Raji (cell line): ENCODE measurements around the gene EID2.
A peak's percentile ranks its signal among the peaks of the same experiment; 100 is the strongest.

Experiments used
- POLR2A ChIP-seq: IDR thresholded peaks from 2 replicates; pipeline ENCODE4 v1.6.1; 2011; ENCODE audit warnings: low read depth, low read length, control low read depth; ENCODE audit not compliant: insufficient read depth

Gene EID2

DNA sequence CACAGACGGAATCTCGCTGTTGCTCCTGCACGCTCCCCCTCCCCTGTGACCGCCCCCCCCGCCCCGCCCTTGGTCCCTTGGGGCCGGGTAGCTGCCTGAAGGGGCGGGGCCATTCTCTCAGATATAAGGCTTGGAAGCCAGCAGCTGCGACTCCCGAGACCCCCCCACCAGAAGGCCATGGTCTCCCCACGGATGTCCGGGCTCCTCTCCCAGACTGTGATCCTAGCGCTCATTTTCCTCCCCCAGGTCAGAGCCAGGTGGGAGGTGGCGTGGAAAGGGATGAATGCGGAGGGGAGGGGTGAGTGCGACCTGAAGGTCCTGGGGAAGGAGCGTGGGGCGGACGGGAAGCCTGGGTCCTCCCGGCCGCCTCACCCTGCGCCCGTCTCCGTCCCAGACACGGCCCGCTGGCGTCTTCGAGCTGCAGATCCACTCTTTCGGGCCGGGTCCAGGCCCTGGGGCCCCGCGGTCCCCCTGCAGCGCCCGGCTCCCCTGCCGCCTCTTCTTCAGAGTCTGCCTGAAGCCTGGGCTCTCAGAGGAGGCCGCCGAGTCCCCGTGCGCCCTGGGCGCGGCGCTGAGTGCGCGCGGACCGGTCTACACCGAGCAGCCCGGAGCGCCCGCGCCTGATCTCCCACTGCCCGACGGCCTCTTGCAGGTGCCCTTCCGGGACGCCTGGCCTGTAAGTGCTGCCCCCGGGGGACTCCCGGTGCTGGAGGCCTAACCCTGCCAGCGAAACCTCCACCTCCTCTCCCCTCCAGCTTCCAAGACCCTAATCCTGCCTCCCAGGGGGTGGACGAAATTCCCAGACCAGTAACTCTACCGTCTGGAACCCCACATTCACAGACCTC lies 40.9 kb downstream of the EID2 start, which contains the start of gene DLL3:
TSS of gene DLL3 (plus strand) at position 150 of the 845 bp plus-strand sequence. CDS start at position 178, 28 bp downstream.
- TF ChIP-seq POLR2A = no peak

- TF ChIP-seq POLR2A = peak; percentile 46; the same call in 1 of the 2 replicates
Observed at GRCh38 chr19:39497996-39498797, 41.8 kb downstream of the EID2 start.

DNA sequence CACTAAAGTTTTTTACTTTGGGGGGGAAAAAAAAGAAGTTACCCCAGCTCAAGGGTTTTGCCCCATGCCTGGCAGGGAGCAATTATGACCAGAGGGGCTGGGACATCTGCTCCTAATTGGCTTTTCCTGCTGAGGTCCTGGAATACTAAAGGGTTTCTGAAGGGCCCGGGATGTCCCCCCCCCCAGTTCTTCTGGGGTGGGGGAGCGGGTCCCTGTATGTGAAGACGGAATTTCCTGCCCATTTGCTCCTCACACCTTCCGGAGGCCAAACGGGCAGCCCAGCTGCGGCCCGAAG lies 42.3 kb downstream of the EID2 start:
- no peak for TF ChIP-seq POLR2A

- no peak for TF ChIP-seq POLR2A
Observed at GRCh38 chr19:39496063-39496462, 43.9 kb downstream of the EID2 start.

GRCh38 chr19:39494661-39495060 lies 45.3 kb downstream of the EID2 start:
- no peak for TF ChIP-seq POLR2A

GRCh38 chr19:39492788-39493187 lies 47.2 kb downstream of the EID2 start:
- TF ChIP-seq POLR2A = no peak

DNA sequence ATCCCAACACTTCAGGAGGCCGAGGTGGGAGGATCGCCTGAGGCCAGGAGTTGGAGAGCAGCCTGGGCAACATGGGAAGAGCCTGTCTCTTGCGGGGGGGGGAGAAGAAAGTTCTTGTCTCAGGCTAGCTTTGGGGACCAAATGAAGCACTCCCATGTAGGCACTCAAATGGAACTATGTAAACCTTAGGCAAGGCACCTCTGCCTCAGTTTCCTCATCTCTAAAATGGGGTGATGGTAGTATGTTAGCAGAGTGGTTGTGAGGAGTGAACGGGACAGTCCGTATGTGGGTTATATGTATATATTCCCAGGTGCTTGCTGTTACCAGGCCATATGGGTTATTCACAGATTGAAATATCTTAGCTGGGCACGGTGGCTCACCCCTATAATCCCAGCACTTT lies 47.7 kb downstream of the EID2 start:
- TF ChIP-seq POLR2A = no peak

GRCh38 chr19:39489756-39490155 lies 50.2 kb downstream of the EID2 start:
- TF ChIP-seq POLR2A = no peak
